Measurements from ENCODE around the gene TRABD2B.

Gene TRABD2B

DNA sequence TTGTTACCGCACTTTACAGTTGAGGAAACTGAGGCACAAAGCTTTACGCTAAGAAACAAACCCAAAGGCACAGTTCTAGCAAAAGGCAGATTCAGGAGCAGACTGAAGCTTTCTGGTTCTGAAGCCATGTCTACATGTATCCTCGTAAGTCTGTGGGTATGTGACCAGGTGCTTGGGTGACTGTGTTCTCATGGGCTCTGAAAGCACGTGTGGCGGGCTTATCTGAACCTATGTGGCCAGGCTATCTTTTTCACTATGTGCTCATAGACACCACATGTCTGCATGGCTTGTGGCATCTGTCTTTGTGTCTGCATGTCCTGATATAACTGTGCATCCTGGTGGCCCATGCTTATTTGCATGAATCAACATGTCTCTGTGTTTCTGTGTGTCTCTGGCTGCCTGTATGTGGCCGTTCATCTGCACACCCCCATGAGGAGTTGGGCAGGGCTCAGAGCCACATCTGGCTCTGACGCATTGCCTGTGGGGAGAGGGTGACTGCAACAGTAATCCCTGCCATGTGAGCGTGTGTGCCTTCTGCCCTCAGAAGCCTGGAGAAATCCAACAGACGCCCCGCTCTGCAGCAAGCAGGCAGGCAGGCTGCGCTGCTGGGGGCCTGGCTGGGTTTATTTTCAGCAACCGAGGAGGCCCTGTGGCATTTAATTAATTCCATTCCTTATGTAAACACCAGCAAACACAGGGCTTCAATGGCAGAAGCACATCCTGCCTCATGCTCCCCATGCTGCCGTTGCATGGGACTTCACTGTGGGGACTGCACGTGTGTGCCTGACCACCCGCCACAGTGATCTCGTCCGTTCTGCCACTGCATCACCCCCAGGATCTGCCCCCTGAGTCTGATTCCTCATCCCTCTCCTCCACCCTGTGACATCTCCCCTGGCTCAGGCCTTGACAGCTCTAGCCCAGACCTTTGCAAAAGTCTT is 115.4 kb downstream of the TRABD2B start:
- no peak for DNase-seq (ENCODE audit: low read depth, low spot score)

DNA sequence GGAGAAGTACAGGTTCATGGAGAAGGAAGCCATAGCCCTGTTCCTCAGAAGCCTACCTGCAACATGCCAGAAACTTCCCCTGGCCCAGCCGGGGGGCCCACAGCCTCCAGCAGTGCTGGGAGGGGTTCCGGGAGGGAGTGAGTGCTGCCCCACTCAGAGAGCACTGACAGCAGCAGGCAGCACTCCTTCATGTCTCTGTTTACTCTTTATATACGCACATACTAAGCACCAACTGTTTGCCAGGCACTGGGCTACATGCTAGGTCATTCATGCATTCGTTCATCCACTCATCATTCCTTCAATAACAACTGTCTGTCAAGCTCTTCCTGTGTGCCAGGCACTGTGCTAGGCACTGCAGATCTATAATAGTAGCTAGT is 120.6 kb downstream of the TRABD2B start:
- no peak for DNase-seq (ENCODE audit: low read depth, low spot score)

DNA sequence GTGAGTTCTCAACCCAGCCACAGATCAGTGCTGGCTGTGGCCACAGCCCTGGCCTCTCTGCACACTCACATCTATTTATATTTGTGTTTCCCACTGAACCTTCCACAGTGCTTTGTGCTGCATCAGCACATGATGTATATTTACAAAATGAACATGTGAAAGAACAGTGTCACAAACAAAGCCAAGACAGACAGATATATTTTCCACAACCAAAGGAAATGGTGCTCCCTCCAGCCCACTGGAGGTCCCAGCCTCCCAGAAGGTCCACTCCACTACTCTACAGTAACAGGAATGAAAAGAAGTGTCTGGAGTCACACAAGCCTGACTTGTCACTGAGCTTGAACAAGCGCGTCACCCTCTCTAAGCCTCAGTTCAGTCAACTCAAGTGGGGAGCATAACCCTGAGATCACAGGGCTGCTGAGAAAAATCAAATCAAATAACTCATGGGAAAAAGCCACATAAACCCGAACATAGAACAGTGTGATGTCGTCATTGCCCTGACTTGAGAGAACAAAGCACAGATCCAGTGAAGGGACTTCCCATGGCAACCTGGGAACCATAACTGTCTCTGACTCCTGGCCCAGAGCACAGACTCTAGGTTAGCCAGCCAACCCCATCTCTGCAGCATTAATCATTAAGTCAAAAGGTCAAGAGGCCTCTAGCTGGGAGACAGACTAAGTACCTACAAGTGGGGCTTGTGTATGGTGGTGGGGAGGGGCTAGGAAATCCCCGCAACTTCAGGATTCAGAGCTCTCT is 121.2 kb downstream of the TRABD2B start:
- DNase-seq (ENCODE audit: low read depth, low spot score) = peak; percentile 22

- no peak for DNase-seq (ENCODE audit: low read depth, low spot score)
Observed at GRCh38 chr1:47875036-47875435, 122.1 kb downstream of the TRABD2B start.

DNA sequence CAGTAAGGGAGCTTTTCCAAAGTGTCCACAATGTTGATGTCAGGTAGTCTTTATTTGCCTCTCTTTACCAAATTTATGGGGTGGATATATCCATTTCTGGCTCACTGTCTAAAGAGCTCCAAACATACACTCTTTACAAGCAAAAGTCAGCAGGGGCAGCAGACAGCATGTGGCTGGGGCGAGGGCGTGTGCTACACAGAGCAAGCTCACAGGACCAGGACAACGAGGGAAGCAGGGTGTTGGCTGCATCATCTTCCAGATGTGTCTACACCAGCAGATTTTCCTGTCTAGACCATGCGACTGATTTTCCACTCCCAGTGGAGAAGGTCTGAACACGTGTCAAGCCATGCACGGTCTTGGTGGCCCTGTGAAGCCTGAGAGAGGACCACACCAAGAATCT is 123.8 kb downstream of the TRABD2B start:
- DNase-seq (ENCODE audit: low read depth, low spot score) = no peak

GRCh38 chr1:47872886-47873285 is 124.3 kb downstream of the TRABD2B start:
- DNase-seq (ENCODE audit: low read depth, low spot score) = no peak

- DNase-seq (ENCODE audit: low read depth, low spot score) = peak; percentile 11
Observed at GRCh38 chr1:47871799-47872353, 125.3 kb downstream of the TRABD2B start.

GRCh38 chr1:47870946-47871676 is 126.1 kb downstream of the TRABD2B start:
- no peak for DNase-seq (ENCODE audit: low read depth, low spot score)

- DNase-seq (ENCODE audit: low read depth, low spot score) = no peak
Observed at GRCh38 chr1:47870480-47870879, 126.7 kb downstream of the TRABD2B start.

- no peak for DNase-seq (ENCODE audit: low read depth, low spot score)
Observed at GRCh38 chr1:47868348-47868676, 128.9 kb downstream of the TRABD2B start.

- no peak for DNase-seq (ENCODE audit: low read depth, low spot score)
Observed at GRCh38 chr1:47867438-47868347, 129.5 kb downstream of the TRABD2B start.

DNA sequence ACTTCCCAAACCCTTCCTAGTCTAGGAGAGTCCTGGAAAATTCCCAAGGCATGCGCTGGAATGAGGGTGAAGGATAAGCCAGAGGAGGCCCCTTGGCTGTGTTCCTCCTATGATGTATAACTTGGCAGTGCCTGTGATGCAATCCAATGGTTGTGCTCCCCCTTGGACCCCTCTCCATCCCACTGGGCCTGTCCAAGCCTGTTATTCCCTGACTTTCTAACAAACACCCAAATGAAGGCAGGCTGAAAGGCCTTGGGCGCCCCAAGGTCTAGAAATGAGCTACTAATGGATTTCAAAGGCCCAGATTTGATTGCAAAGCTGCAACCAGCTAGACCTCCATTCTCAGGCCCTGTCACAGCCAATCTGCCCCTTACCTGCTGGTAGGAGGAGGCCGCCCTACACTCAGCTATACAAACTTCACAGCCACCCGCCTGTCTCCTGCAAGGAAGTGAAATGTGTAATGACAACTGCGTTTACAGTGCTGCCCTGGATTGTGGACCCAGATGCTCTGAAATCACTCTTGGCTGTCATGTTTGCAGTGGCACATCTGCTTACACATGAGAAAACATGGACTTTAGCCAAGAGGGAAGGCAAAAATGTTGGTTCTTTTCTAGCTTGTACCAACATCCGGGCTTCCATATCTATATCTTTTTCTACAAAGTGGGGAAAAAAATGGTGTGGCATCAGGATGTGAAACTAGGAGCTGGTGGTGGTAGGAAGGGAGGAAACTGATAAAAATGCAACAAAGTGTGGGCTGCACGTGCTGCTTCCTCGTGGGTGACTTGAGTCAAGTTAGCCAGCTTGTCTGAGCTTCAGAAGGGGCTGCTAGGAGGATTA is 130.4 kb downstream of the TRABD2B start:
- DNase-seq (ENCODE audit: low read depth, low spot score) = no peak

DNA sequence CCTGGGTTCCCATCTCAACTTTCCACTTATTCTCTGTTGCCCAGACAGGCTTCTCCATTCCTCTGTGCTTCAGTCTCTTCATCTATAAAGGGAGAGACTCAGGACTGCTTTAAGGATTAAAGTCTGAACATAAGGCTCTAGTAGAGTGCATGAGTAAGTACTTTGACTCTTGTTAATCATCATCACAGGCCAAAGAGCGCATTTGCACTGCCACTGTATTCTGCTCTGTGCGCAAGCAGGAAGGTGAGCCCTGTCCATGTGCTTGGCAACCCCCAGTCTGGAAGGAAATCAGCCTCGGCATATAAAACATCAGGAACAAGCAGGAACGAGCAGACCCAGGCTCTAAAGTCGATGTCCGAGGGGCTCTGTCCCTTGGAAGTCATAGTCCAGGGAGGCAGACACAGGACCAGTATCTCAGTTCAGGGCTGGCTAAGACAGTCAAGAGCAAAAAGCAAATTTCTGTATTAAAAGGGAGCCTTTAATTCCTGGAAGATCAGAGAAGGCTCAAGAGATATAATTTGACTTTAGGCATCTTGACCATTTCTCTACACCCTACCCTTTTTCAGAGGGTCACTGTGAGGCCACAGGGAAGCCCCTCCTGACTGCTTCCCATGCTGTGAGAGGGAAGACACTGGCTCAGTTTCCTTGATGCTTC is 131.2 kb downstream of the TRABD2B start:
- DNase-seq (ENCODE audit: low read depth, low spot score) = no peak

- peak; percentile 10 for DNase-seq (ENCODE audit: low read depth, low spot score)
Observed at GRCh38 chr1:47859092-47859743, 138.0 kb downstream of the TRABD2B start.

DNA sequence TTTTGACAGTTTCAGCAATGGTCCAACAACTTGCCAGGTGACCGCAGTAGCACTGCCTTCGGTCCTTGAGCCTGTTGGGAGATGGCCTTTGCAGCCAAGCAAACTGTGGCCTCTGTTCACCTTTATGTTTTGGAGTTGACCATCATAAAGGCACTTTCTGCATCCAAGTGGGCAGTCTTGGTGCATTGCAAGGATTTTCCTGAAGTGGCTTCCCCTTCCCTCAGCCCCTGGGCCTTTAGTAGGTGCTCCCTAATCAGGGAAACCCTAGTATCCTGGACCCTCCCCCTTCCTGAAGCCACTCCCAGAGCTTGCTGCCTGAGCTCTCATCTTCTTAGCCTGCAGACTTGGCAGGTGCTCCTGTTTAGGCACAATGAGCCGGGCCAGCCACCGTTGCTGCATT is 140.2 kb downstream of the TRABD2B start:
- DNase-seq (ENCODE audit: low read depth, low spot score) = no peak

- DNase-seq (ENCODE audit: low read depth, low spot score) = no peak
Observed at GRCh38 chr1:47855230-47855629, 142.0 kb downstream of the TRABD2B start.

- no peak for DNase-seq (ENCODE audit: low read depth, low spot score)
Observed at GRCh38 chr1:47854552-47855144, 142.5 kb downstream of the TRABD2B start.

GRCh38 chr1:47853852-47854251 is 143.3 kb downstream of the TRABD2B start:
- no peak for DNase-seq (ENCODE audit: low read depth, low spot score)

GRCh38 chr1:47853059-47853458 is 144.1 kb downstream of the TRABD2B start:
- DNase-seq (ENCODE audit: low read depth, low spot score) = no peak
